ENCODE measurements around the gene PARVB. TPM values are rescaled to one million over a fixed set of nuclear protein-coding genes. Genes with fewer than 3 reads are reported as not detected.

The PARVB gene
- total and polyA plus RNA-seq, 3 experiments from 2014 or later: 6.2 to 84.3 (median 82.1) TPM

DNA sequence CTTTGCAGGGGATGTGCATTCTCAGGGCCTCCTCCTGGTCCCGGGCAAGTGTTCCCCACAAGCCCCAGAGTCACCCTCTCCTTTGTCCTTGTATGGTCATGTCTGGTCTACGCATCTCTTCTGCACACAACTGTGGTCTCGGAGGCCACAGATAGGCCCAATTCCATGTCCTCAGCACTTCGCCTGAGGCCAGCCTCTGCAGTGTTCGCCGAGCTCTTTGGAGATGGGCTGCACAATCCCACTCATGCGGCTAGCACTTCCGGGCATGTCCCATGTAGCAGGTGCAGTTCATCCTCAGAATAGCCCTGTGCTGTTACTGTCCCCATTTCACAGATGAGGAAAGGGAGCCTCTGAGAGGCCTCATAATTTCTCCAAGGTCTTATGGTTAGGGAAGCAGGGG, 164.2 kb downstream of the PARVB start:
- DNase-seq: no peak
- H3K4me1 ChIP-seq (ENCODE audit: insufficient read depth, low read length): peaks cover 28% of the 10 kb centered on the region
- H3K27me3 ChIP-seq (ENCODE audit: insufficient read depth, low read length, poor library complexity, severe bottlenecking): no peaks in the 10 kb centered on the region
- H3K27ac ChIP-seq (ENCODE audit: low read depth, low read length): no peak overlapping the region
- Mint-ChIP-seq H3K27me3 (no peaks in the 10 kb centered on the region), H3K9me3 (no peaks in the 10 kb centered on the region), H3K27ac (peak overlapping the region in 1 of 8 donors; percentile 12), H3K36me3 (peaks cover 0 to 41% (median 4%) of the 10 kb centered on the region in 3 donors), H3K4me1 (peaks cover 19 to 50% (median 21%) of the 10 kb centered on the region in 3 donors), H3K4me3 (no peak overlapping the region)
- H3K9me3 ChIP-seq (ENCODE audit: low read length): no peaks in the 10 kb centered on the region
- ChIA-PET POLR2A (no interaction called here), CTCF (no interaction called here)
- H3K36me3 ChIP-seq (ENCODE audit: insufficient read depth, low read length): peaks cover 17% of the 10 kb centered on the region
- H3K4me3 ChIP-seq (ENCODE audit: low read length): no peak overlapping the region

DNA sequence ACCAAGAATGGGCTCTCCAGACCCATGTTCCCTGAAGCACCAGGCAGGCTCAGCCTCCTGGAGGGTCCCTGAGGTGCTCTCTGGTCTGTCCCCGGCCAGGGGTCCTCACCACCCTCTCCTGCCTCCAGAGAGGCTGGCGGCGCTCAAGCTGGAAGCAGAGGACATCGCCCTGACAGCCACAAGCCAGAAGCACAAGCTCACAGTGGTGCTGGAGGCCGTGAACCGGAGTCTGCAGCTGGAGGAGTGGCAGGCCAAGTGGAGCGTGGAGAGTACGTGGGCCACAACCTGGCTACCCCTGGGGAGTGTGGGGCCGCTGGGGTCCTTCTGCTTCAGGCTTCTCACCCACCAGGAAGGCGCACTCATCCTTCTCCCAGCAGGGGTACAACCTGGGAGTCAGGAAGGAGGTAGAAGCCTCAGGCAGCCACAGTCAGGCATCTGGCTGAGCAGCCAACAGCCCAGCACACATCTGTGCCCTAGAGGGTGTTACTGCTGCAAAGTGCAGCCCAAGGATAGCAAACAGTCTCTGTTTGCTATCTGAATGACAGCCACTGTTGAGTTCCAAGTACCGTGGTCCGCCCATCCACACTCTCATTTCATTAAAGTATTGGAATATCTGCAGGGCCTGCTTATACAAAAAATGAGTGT, 165.0 kb downstream of the PARVB start:
- POLR2A ChIA-PET: no interaction called here

DNA sequence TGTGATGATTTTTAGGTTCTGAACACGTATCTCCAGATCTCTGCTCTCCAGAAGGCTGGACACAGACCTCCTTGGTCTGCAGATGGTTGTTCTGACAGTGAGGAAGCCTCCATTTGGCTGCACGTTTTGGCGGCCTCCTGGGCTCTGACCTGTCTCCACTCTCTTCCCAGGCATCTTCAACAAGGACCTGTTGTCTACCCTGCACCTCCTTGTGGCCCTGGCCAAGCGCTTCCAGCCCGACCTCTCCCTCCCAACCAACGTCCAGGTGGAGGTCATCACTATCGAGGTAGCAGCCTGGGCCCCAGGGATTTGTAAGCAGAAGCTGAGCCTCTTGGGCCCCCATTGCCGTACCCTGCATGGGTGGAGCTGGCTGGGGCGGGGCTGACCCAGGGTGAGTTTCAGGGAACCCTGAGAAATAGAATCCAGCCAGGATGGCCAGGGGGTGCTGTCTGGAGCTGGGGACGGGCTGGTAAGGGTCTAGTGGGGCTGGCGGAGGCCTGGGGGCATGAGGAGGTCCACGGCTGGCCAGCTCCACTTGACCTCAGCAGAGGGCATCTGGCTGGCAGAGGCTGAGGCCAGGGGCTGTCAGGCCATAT, 166.4 kb downstream of the PARVB start:
- POLR2A ChIA-PET: interaction anchor here (1.3 kb wide), 1 partner anchor 9 kb away, joined by 3 read pairs; no protein-coding TSS in a partner anchor
- H3K4me3 Mint-ChIP-seq: no peak overlapping the region

More for the DNA sequence above, 165.0 kb downstream of the PARVB start:
- Mint-ChIP-seq H3K4me1 (peaks cover 24 to 50% (median 25%) of the 10 kb centered on the region in 3 donors), H3K4me3 (no peak overlapping the region), H3K27me3 (no peaks in the 10 kb centered on the region), H3K27ac (peak overlapping the region in 2 of 8 donors; percentile 29 to 36), H3K9me3 (no peaks in the 10 kb centered on the region), H3K36me3 (peaks cover 0 to 42% (median 7%) of the 10 kb centered on the region in 3 donors)
- no peak for DNase-seq
- no peaks in the 10 kb centered on the region for H3K9me3 ChIP-seq (ENCODE audit: low read length)
- peaks cover 11% of the 10 kb centered on the region for H3K36me3 ChIP-seq (ENCODE audit: insufficient read depth, low read length)
- no peaks in the 10 kb centered on the region for H3K27me3 ChIP-seq (ENCODE audit: insufficient read depth, low read length, poor library complexity, severe bottlenecking)
- peaks cover 29% of the 10 kb centered on the region for H3K4me1 ChIP-seq (ENCODE audit: insufficient read depth, low read length)
- no peak overlapping the region for H3K4me3 ChIP-seq (ENCODE audit: low read length)
- no peak overlapping the region for H3K27ac ChIP-seq (ENCODE audit: low read depth, low read length)
- CTCF ChIA-PET: no interaction called here

DNA sequence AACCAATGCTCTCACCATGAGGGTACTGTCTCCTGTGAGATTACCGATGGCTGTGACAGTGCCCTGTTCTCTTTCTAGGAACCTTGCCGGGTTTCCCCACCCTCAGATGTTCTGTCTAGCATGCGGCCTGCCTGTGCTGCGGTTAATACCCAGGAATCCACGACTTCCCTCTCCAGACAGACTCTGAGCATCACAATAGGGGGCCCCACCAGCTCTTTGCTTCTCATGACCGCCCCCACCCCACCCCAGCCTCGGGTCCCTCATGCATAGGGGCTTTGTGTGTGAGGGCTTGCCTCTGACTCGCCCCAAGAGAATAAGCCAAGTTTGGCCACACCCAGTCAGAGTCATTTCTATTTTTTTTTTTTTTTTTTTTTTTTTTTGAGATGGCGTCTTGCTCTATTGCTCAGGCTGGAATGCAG, 166.9 kb downstream of the PARVB start:
- CTCF ChIA-PET: interaction anchor here (0.7 kb wide), 1 partner anchor 37 kb away, joined by 3 read pairs; no protein-coding TSS in a partner anchor
- peak in 1 of 5 donors; percentile 47 for DNase-seq
- no peak overlapping the region for H3K4me3 Mint-ChIP-seq
- Histone ChIP-seq H3K36me3 (ENCODE audit: insufficient read depth, low read length) (peaks cover 5% of the 10 kb centered on the region), H3K27me3 (ENCODE audit: insufficient read depth, low read length, poor library complexity, severe bottlenecking) (no peaks in the 10 kb centered on the region), H3K27ac (ENCODE audit: low read depth, low read length) (no peak overlapping the region), H3K9me3 (ENCODE audit: low read length) (no peaks in the 10 kb centered on the region), H3K4me1 (ENCODE audit: insufficient read depth, low read length) (peaks cover 35% of the 10 kb centered on the region), H3K4me3 (ENCODE audit: low read length) (no peak overlapping the region)
- no peaks in the 10 kb centered on the region for H3K9me3 Mint-ChIP-seq
- peaks cover 27 to 48% (median 30%) of the 10 kb centered on the region in 3 donors for H3K4me1 Mint-ChIP-seq
- H3K27ac Mint-ChIP-seq: peak overlapping the region in 1 of 8 donors; percentile 70
- peaks cover 6 to 41% (median 13%) of the 10 kb centered on the region in 3 donors for H3K36me3 Mint-ChIP-seq
- H3K27me3 Mint-ChIP-seq: no peaks in the 10 kb centered on the region
- POLR2A ChIA-PET: no interaction called here

More for the DNA sequence above, 166.4 kb downstream of the PARVB start:
- H3K27ac Mint-ChIP-seq: peak overlapping the region in 2 of 8 donors; percentile 43 to 51
- DNase-seq: peak in 1 of 5 donors; percentile 41
- H3K36me3 Mint-ChIP-seq: peaks cover 6 to 44% (median 13%) of the 10 kb centered on the region in 3 donors
- CTCF ChIA-PET: no interaction called here
- no peaks in the 10 kb centered on the region for H3K27me3 ChIP-seq (ENCODE audit: insufficient read depth, low read length, poor library complexity, severe bottlenecking)
- no peaks in the 10 kb centered on the region for H3K9me3 ChIP-seq (ENCODE audit: low read length)
- no peaks in the 10 kb centered on the region for H3K27me3 Mint-ChIP-seq
- peaks cover 35% of the 10 kb centered on the region for H3K4me1 ChIP-seq (ENCODE audit: insufficient read depth, low read length)
- H3K4me3 ChIP-seq (ENCODE audit: low read length): no peak overlapping the region
- peaks cover 5% of the 10 kb centered on the region for H3K36me3 ChIP-seq (ENCODE audit: insufficient read depth, low read length)
- H3K4me1 Mint-ChIP-seq: peaks cover 27 to 49% (median 30%) of the 10 kb centered on the region in 3 donors
- no peaks in the 10 kb centered on the region for H3K9me3 Mint-ChIP-seq
- no peak overlapping the region for H3K27ac ChIP-seq (ENCODE audit: low read depth, low read length)

DNA sequence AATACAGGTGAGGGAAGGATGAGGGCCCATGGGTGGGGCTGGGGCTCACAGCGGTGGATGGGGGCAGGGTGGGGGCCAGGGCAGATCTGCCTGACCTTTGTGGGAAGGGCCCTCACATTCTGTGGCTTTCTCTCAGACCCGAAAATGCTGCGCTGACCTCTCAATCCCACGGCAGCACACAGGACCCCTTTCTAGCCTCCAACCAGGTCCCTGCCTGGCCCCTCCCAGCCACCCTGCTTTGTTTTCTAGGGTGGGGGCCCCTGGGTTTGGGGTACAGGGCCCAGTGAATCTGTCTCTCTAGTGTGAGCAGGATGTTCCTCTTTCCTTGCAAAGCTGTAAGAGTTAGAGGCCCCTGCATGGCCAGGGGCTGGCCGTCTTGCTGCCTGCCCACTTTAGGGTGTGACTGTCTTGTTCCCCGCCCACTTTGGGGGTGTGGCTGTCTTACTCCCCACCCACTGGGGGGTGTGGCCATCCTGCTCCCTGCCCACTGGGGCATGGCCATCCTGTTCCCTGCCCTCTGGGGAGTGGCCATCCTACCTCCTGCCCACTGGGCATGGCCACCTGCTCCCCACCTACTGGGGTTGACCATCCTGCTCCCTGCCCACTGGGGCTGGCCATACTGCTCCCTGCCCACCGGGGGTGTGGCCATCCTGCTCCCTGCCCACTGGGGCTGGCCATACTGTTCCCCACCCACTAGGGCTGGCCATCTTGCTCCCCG, 168.2 kb downstream of the PARVB start:
- Mint-ChIP-seq H3K36me3 (peaks cover 6 to 42% (median 11%) of the 10 kb centered on the region in 3 donors), H3K4me3 (no peak overlapping the region), H3K4me1 (peaks cover 27 to 45% (median 30%) of the 10 kb centered on the region in 3 donors), H3K27ac (peak overlapping the region in 3 of 8 donors; percentile 26 to 84 (median 38)), H3K9me3 (no peaks in the 10 kb centered on the region), H3K27me3 (no peaks in the 10 kb centered on the region)
- H3K27me3 ChIP-seq (ENCODE audit: insufficient read depth, low read length, poor library complexity, severe bottlenecking): no peaks in the 10 kb centered on the region
- H3K4me1 ChIP-seq (ENCODE audit: insufficient read depth, low read length): peaks cover 35% of the 10 kb centered on the region
- H3K9me3 ChIP-seq (ENCODE audit: low read length): no peaks in the 10 kb centered on the region
- no peaks in the 10 kb centered on the region for H3K36me3 ChIP-seq (ENCODE audit: insufficient read depth, low read length)
- H3K4me3 ChIP-seq (ENCODE audit: low read length): no peak overlapping the region
- POLR2A ChIA-PET: no interaction called here
- peak in 4 of 5 donors; percentile 21 to 60 (median 44) for DNase-seq
- CTCF ChIA-PET: no interaction called here
- no peak overlapping the region for H3K27ac ChIP-seq (ENCODE audit: low read depth, low read length)

DNA sequence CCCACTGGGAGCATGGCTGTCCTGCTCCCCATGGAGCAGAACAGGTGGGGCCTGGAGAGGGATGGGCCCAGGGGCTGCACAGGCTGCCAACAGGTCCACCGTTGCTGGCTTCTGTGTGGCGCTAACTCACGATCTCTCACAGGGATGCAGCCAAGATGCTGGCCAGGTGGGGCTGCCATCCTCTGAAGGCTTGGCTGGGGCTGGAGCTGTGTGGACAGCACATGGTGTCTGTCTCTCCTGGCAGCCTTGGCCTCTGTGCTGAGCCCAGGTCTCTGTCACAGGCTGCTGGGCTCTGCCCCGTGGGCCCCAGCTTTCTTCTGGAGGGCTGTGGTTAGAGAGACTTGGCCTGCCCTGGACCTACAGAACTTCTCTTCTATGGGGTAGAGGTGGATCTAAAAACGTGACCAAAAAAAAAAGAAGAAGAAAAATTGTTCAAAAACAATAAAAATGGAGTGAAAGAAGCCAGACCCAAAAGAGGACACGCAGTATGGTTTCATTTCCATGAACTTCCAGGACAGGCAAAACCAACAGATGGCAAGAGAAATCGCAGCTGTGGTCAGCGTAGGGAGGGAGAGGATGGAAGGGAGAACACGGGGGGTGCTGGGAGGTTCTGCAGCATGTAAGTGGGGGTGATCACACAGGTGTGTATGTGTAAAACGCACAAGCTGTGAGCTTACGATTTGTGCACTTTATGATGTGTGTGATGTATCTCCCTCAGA, 168.9 kb downstream of the PARVB start:
- Histone ChIP-seq H3K4me1 (ENCODE audit: insufficient read depth, low read length) (peaks cover 35% of the 10 kb centered on the region), H3K9me3 (ENCODE audit: low read length) (no peaks in the 10 kb centered on the region), H3K27me3 (ENCODE audit: insufficient read depth, low read length, poor library complexity, severe bottlenecking) (no peaks in the 10 kb centered on the region), H3K4me3 (ENCODE audit: low read length) (peak overlapping the region; percentile 24), H3K36me3 (ENCODE audit: insufficient read depth, low read length) (peaks cover 3% of the 10 kb centered on the region), H3K27ac (ENCODE audit: low read depth, low read length) (no peak overlapping the region)
- peaks cover 9 to 48% (median 12%) of the 10 kb centered on the region in 3 donors for H3K36me3 Mint-ChIP-seq
- ChIA-PET POLR2A (no interaction called here), CTCF (no interaction called here)
- no peak for DNase-seq
- peaks cover 27 to 47% (median 29%) of the 10 kb centered on the region in 3 donors for H3K4me1 Mint-ChIP-seq
- H3K4me3 Mint-ChIP-seq: peak overlapping the region in 6 of 7 donors; percentile 16 to 58 (median 36)
- no peaks in the 10 kb centered on the region for H3K27me3 Mint-ChIP-seq
- H3K27ac Mint-ChIP-seq: peak overlapping the region in 7 of 8 donors; percentile 30 to 89 (median 53)
- H3K9me3 Mint-ChIP-seq: no peaks in the 10 kb centered on the region

DNA sequence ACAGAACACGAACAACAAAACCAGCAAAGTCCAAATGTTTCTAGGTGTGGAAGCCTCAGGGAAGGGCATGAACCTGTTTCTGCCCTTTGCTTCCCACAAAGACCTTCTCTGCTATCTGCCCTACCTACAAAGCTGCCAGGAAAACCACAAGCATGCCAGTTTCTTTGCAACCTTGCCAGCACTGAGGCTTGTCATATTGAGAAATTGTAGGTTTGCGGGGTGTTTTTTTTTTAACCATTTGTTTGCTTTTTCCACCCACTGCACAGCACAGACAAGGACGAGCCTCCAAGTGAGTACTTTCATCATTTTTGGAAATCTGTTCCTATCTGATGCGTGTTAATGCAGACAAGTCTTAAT, 169.4 kb downstream of the PARVB start:
- peak overlapping the region in 6 of 7 donors; percentile 9 to 58 (median 29) for H3K4me3 Mint-ChIP-seq
- peaks cover 12 to 52% (median 15%) of the 10 kb centered on the region in 3 donors for H3K36me3 Mint-ChIP-seq
- Histone ChIP-seq H3K4me1 (ENCODE audit: insufficient read depth, low read length) (peaks cover 35% of the 10 kb centered on the region), H3K36me3 (ENCODE audit: insufficient read depth, low read length) (peaks cover 8% of the 10 kb centered on the region), H3K9me3 (ENCODE audit: low read length) (no peaks in the 10 kb centered on the region), H3K27me3 (ENCODE audit: insufficient read depth, low read length, poor library complexity, severe bottlenecking) (no peaks in the 10 kb centered on the region), H3K27ac (ENCODE audit: low read depth, low read length) (no peak overlapping the region), H3K4me3 (ENCODE audit: low read length) (peak overlapping the region; percentile 24)
- H3K27ac Mint-ChIP-seq: peak overlapping the region; percentile 1 to 84 (median 36)
- CTCF ChIA-PET: no interaction called here
- H3K9me3 Mint-ChIP-seq: no peaks in the 10 kb centered on the region
- peaks cover 27 to 49% (median 29%) of the 10 kb centered on the region in 3 donors for H3K4me1 Mint-ChIP-seq
- H3K27me3 Mint-ChIP-seq: no peaks in the 10 kb centered on the region
- POLR2A ChIA-PET: no interaction called here
- peak in 1 of 5 donors; percentile 17 for DNase-seq
